ENCODE results near the gene SLC12A7.

DNA sequence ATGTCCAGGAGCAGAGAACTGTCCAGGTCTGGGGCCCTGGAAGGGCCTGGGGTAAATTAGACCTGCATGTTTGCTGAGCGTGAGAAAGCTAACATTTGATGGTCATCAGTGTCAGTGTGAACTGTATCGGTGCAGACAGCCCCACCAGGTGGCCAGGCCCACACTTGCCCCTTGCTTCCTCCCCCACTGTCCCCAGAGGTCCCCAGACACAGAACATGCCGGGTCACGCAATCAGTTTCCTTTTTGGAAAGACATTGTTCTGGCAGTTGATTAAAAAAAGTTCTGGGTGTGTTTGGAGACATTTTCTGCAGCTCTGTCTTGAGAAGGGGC is 101.7 kb downstream of the SLC12A7 start:
- TF ChIP-seq EZH2 (IDR thresholded peaks at IDR 0.05; ENCODE audit: borderline replicate concordance, low read length) (no peak), CTCF (conservative IDR thresholded peaks at IDR 0.05 in 1 of 2, IDR thresholded peaks at IDR 0.05 in 1 of 2; ENCODE audit: extremely low read depth in 1 of 2, insufficient read depth in 1 of 2, low read depth in 1 of 2, low read length in 2 of 2) (peak in 1 of 2 donors; percentile 17)

All from mammary epithelial cell (primary cell).